ENCODE results near the gene RHCE. TPM values are rescaled to one million over a fixed set of nuclear protein-coding genes. Genes with fewer than 3 reads are reported as not detected.
A peak's percentile ranks its signal among the peaks of the same experiment; 100 is the strongest.

The RHCE gene
- total and polyA plus RNA-seq, 9 of the 15 experiments (the other 6 are each of a cell fraction or from before 2014, with no cell fraction given) = 5.4 to 31.5 (median 12.6) TPM

- TF ChIP-seq MNT (conservative IDR thresholded peaks at IDR 0.05) = 0 out of 4 replicates have a peak, but pooled peaks of 1 of the 2 experiments have one; percentile 13
- TF ChIP-seq DDX20 (tag; IDR thresholded peaks at IDR 0.05; ENCODE audit: low read depth) = no peak
- TF ChIP-seq MAFG (tag; conservative IDR thresholded peaks at IDR 0.05) = no peak
- TF ChIP-seq KAT7 (CRISPR knock-in tag; IDR thresholded peaks at IDR 0.05; ENCODE audit: borderline replicate concordance) = 0 out of 2 replicates have a peak, but pooled peaks have one; percentile 51
- no peak for TF ChIP-seq ZHX1 (conservative IDR thresholded peaks at IDR 0.05; ENCODE audit: low read length)
- TF ChIP-seq PREB (CRISPR knock-in tag; IDR thresholded peaks at IDR 0.05) = 0 out of 2 replicates have a peak, but pooled peaks have one; percentile 66
These were observed 13.0 kb upstream of the RHCE start (continued) for GRCh38 chr1:25433389-25434186.

All from K562 (cell line).